LNCaP clone FGC (cell line): ENCODE measurements around the gene RBM19.

Experiments
- DNase-seq: peaks from one replicate; pipeline ENCODE4 v3.0.0-alpha.2; 2011; ENCODE audit warnings: low read depth
- H3K4me3 ChIP-seq: 2 replicates; pipeline ENCODE4 v1.5.1; 2011; ENCODE audit warnings: mild to moderate bottlenecking, low read depth, low read length, control low read depth
- TF ChIP-seq, protein P1 (sequence below): IDR thresholded peaks from 2 replicates; pipeline ENCODE4 v1.5.1; 2012; ENCODE audit warnings: mild to moderate bottlenecking; ENCODE audit not compliant: control insufficient read depth, insufficient read depth; ENCODE audit errors: extremely low read depth

Gene RBM19

DNA sequence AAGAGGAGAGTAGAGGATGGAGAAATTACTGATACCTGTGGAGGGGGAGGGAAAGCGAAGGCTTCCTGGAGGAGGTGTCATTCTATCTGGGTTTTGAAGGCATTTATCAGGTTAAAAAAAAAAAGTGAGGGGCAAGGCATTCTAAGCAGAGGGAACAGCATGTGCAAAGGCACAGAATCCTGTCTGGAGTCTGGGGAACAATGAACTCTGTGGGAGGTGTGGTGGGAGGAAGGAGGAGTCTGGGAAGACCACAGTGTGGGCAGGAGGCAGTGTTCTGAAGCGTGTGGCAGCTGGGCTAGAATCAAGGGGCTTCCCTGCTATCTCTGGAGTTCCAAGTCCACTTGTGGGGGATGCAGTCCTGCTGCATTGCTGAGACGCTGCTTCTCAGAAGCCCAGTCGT is 123.4 kb downstream of the RBM19 start:
- TF ChIP-seq, protein P1, sequence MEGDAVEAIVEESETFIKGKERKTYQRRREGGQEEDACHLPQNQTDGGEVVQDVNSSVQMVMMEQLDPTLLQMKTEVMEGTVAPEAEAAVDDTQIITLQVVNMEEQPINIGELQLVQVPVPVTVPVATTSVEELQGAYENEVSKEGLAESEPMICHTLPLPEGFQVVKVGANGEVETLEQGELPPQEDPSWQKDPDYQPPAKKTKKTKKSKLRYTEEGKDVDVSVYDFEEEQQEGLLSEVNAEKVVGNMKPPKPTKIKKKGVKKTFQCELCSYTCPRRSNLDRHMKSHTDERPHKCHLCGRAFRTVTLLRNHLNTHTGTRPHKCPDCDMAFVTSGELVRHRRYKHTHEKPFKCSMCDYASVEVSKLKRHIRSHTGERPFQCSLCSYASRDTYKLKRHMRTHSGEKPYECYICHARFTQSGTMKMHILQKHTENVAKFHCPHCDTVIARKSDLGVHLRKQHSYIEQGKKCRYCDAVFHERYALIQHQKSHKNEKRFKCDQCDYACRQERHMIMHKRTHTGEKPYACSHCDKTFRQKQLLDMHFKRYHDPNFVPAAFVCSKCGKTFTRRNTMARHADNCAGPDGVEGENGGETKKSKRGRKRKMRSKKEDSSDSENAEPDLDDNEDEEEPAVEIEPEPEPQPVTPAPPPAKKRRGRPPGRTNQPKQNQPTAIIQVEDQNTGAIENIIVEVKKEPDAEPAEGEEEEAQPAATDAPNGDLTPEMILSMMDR, result no peak
- H3K4me3 ChIP-seq, result no peak overlapping the region
- no peak for DNase-seq

DNA sequence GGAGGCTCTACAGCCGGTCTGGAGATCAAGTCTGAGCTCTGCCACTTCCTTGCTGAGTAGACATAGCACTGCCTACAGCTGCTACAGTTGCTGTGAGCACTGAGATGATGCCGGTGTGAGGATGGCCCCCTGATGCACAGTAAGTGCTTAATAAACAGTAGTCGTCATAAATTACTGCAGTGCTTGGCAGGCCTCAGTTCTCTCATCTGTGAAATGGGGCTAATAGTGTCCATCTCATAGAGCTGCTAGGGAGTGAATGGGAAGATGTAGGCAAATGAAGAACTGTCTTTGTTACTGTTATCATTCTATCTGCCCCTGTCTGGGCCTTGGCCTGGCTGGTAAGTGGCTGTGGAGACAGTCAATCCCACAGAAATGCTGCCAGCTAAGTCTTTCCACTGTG is 124.3 kb downstream of the RBM19 start:
- TF ChIP-seq, protein P1, result no peak
- DNase-seq, result no peak
- H3K4me3 ChIP-seq, result no peak overlapping the region

DNA sequence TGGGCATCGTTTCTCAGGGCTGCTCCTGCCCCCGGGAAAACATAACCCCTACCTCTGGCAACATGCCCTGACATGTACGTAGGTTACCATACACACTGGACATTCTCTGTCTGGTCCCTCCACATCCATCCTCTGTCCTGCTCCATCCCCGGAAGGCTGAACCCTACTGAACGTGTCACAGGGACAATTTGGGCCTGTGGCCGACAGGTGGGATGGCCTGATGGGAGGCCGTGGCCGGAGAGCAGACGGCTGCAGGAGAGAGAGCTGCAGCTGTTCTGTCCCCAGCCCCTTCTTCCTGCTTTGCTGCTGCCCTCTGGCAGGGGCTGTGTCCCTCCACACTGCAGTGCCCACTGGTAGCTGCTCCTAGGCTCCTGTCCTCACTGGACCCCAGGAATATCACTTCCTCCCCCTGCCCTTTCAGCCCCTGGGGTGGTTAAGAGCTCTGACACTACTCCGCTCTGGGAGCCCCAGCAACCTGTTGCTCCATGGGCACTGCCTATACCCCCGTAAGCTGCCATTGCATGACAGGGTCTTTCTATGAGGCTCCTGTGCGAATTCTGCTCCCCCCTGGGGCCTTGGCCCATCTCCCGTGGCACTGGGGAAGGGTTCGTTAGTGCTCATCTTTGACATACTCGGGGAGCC is 125.6 kb downstream of the RBM19 start:
- no peak for DNase-seq
- TF ChIP-seq, protein P1, result no peak

DNA sequence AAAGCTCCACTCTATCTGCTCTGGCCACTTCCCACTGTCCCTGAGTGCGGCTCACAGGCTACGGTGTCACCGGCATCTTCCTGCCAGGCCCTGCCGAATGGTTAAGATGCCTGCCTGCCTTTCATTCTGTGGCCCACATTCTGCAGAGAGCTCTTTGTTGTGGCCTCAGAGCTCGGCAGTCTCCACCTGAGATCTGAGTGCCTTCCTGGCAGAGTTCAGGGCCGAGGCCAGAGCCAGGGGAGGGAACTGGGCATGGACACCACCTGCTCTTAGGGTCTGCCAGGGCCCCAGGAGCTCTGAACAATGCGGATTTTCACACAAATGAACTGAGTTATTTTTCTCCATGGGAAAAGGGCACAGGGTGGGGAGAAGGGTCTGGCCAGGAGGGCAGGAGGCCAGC is 127.2 kb downstream of the RBM19 start:
- no peak overlapping the region for H3K4me3 ChIP-seq
- TF ChIP-seq, protein P1, result no peak
- no peak for DNase-seq

More for the DNA sequence above, 125.6 kb downstream of the RBM19 start:
- no peak overlapping the region for H3K4me3 ChIP-seq

DNA sequence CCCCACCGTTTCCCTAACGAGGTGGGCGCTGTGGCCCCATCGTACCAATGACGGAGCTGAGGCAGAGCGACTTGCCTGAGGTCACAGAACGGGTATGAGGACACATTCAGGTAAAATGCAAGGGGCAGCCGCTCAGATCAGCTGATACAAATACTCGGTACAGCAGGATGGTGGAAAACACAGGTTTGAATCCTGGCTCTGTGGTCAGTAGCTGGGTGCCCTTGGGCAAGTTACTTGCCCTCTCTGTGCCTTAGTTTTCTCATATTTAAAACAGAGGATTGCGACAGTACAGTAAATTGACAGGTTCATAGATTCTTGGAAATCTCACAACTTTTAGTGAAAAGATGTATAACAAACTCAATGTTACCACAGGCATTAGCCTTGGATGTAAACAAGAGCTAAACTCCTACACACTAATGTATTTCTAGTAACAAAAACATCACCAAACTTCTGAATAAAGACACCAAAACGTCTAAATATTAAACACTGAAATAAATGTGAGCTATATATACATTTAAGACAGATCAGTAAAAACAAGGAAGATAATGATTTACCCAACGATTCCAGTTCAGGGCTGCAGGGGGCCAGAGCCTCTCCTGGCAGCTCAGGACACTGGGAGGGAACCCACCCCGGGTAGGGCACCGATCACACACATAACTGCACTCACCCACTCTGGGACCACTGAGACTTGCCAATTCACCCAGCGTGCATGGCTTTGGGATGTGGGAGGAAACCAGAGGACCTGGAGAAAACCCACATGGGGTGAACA is 128.4 kb downstream of the RBM19 start:
- no peak for DNase-seq
- H3K4me3 ChIP-seq, result no peak overlapping the region
- TF ChIP-seq, protein P1, result no peak

DNA sequence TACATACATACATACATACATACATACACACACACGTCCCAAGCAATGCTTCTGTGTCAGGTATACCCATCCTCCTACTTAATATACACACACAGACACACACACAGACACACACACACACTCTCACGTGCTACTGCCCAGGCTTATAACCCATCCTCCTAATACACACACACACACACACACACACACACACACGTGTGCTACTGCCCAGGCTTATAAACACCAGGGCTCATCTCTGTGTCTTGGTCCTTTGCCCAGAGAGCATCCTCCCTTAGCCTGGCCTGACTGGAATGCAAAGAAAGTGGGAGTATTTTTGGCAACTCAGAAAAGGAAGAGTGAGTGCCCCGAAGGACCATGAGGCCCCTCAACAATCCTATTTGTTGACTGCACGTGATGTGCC is 129.0 kb downstream of the RBM19 start:
- TF ChIP-seq, protein P1, result no peak
- no peak for DNase-seq
- no peak overlapping the region for H3K4me3 ChIP-seq
